ENCODE results near the gene CBR4.

DNA sequence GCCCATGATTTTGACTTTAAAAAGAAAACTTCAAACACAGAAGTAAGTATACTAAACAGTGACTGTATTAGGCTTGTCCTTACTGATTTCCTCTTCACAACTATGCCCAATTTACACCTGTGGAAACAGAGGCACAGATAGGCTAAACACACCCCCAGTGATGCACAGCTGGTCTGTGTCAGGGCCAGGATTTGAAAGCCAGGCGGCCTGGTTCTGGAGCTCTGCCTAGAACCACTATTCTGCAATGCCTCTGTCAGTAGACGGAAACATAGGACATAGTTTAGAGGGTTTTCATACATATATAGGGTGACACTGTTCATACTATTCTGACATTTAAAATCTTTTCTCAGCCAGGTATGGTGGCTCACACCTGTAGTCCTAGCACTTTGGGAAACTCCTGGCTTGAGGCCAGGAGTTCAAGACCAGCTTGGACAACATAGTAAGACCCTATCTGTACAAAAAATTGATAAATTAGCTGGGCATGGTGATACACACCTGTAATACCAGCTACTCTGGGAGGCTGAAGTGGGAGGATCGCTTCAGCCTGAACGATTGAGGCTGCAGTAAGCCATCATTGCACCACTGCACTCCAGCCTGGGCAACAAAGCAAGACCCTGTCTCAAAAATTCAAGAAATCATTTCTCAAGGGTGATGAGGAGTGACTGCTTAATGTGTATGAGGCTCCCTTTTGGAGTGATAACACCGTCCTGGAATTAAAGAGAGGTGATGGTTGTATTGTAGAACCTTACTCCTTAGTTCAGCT, 23.0 kb upstream of the CBR4 start:
- TF ChIP-seq POLR2AphosphoS5 (IDR thresholded peaks at IDR 0.05) (no peak), CTCF (IDR thresholded peaks at IDR 0.05) (no peak), POLR2A (IDR thresholded peaks at IDR 0.05) (no peak), EP300 (IDR thresholded peaks at IDR 0.05; ENCODE audit: low read depth) (no peak)

All from transverse colon (tissue), 4 donors.